HepG2 (cell line): ENCODE measurements around the gene HOXA10. TPM values are rescaled to one million over a fixed set of nuclear protein-coding genes. Genes with fewer than 3 reads are reported as not detected.

Source experiments
- ATAC-seq: fragments of 200-7000 bp; cut with Tn5 transposase; 3 replicates; pipeline ENCODE4 v1.9.1; 2020; ENCODE audit warnings: mild to moderate bottlenecking, moderate library complexity
- BruUV-seq: library from RNA; stranded (reverse); fragments of 400-500 nt; replicated peaks from 2 replicates; lab custom pipeline; 2021; lab: Mats Ljungman, UMichigan
- CTCF ChIA-PET: fragments of 300-600 bp; formaldehyde crosslinking; extraction: SDS; loops from one replicate; lab custom pipeline; 2021; ENCODE audit warnings: low total read pairs, inconsistent platforms, low intra/inter-chr PET ratio; lab: Yijun Ruan, JAX
- POLR2A ChIA-PET: fragments of 350-600 bp; sonication (Branson Sonifier 250); formaldehyde crosslinking; loops from one replicate; lab custom pipeline; 2020; ENCODE audit warnings: antibody characterized with exemption, inconsistent platforms; lab: Yijun Ruan, JAX
- DNase-seq: peaks from one replicate; pipeline ENCODE4 v3.0.0-alpha.2; 2015; ENCODE audit warnings: low spot score
- FAIRE-seq: peaks from 3 replicates; lab custom pipeline; 2011; peaks lifted over from hg19 to GRCh38; lab: Jason Lieb, UNC
- H2AFZ ChIP-seq: one replicate; pipeline ENCODE4 v1.6.1; 2011; ENCODE audit warnings: low read length, inconsistent platforms
- H3K27ac ChIP-seq: fragments of 300-600 bp; 3 replicates; pipeline ENCODE4 v1.8.0; 2011; ENCODE audit warnings: mixed run types, mild to moderate bottlenecking, mixed read lengths, low read length, inconsistent platforms; ENCODE audit not compliant: insufficient read depth; ENCODE audit errors: extremely low read length
- H3K27me3 ChIP-seq, 2 experiments: fragments of 200-600 bp in 1 of 2; 2 replicates in 1 of 2; 3 replicates in 1 of 2; pipeline versions ENCODE4 v1.6.0 to v1.8.0; 2011; ENCODE audit warnings: low read length in 2 of 2, mild to moderate bottlenecking in 2 of 2, moderate library complexity in 2 of 2, inconsistent platforms in 1 of 2; ENCODE audit not compliant: insufficient read depth in 2 of 2, control insufficient read depth in 1 of 2
- H3K36me3 ChIP-seq, 2 experiments: fragments of 200-600 bp in 1 of 2; replicated peaks in 1 of 2; 2 replicates in 1 of 2; 3 replicates in 1 of 2; pipeline versions ENCODE4 v1.5.1 to v1.8.0; 2011; ENCODE audit warnings: low read length in 2 of 2, inconsistent platforms in 1 of 2; ENCODE audit not compliant: insufficient read depth in 2 of 2, control insufficient read depth in 1 of 2
- H3K4me1 ChIP-seq: 2 replicates; pipeline ENCODE4 v1.5.1; 2012; ENCODE audit warnings: low read length, inconsistent platforms; ENCODE audit not compliant: insufficient read depth
- H3K4me2 ChIP-seq: 2 replicates; pipeline ENCODE4 v1.6.0; 2011; ENCODE audit warnings: low read depth, low read length, inconsistent platforms
- H3K4me3 ChIP-seq, 3 experiments: fragments of 200-600 bp in 1 of 3; sonication (generic), shearing (Covaris generic) in 1 of 3; replicated peaks in 1 of 3; 2 replicates each; pipeline ENCODE4 v1.5.1; 2011 to 2016; ENCODE audit warnings: low read length in 3 of 3, inconsistent platforms in 2 of 3, low read depth in 2 of 3, mild to moderate bottlenecking in 2 of 3, control low read depth in 1 of 3, mixed read lengths in 1 of 3; ENCODE audit not compliant: insufficient read depth in 1 of 3
- H3K79me2 ChIP-seq: one replicate; pipeline ENCODE4 v1.6.1; 2011; ENCODE audit warnings: low read length, inconsistent platforms; ENCODE audit not compliant: insufficient read depth
- H3K9ac ChIP-seq: 2 replicates; pipeline ENCODE4 v1.6.0; 2011; ENCODE audit warnings: mild to moderate bottlenecking, low read depth, low read length, inconsistent platforms; ENCODE audit not compliant: insufficient read depth
- H3K9me3 ChIP-seq: 2 replicates; pipeline ENCODE4 v1.5.1; 2012; ENCODE audit warnings: mild to moderate bottlenecking, low read length
- H4K20me1 ChIP-seq: 2 replicates; pipeline ENCODE4 v1.6.0; 2011; ENCODE audit warnings: inconsistent platforms, mild to moderate bottlenecking, low read length, moderate library complexity; ENCODE audit not compliant: insufficient read depth
- REPIN1 ChIP-seq: sonication (generic); formaldehyde crosslinking; IDR thresholded peaks from 2 replicates; pipeline ENCODE4 v1.8.0; 2022; ENCODE audit warnings: missing genetic modification reagents, low read depth, mild to moderate bottlenecking, borderline replicate concordance
- SRSF9 ChIP-seq: fragments of 200-400 bp; formaldehyde crosslinking; IDR thresholded peaks from 2 replicates; pipeline ENCODE4 v1.6.1; 2018; ENCODE audit warnings: borderline replicate concordance, mild to moderate bottlenecking, low read depth, low read length; ENCODE audit not compliant: insufficient read depth, poor library complexity, severe bottlenecking
- THAP11 ChIP-seq: IDR thresholded peaks from 2 replicates; pipeline ENCODE4 v1.6.1; 2016; ENCODE audit warnings: missing biosample characterization, missing genetic modification reagents
- ZBTB21 ChIP-seq: sonication (generic); formaldehyde crosslinking; IDR thresholded peaks from 2 replicates; pipeline ENCODE4 v1.4.0; 2020; ENCODE audit warnings: missing genetic modification reagents
- ZFP82 ChIP-seq: sonication (generic); formaldehyde crosslinking; IDR thresholded peaks from 2 replicates; pipeline ENCODE4 v1.5.1; 2020; ENCODE audit warnings: mild to moderate bottlenecking, missing genetic modification reagents, borderline replicate concordance
- ZNF687 ChIP-seq: sonication (generic); formaldehyde crosslinking; IDR thresholded peaks from 2 replicates; pipeline ENCODE4 v1.5.1; 2020; ENCODE audit warnings: mild to moderate bottlenecking, missing genetic modification reagents, moderate library complexity
- WGBS: methylation state at CpG from one replicate; pipeline ENCODE4 v1.1.6; 2017; ENCODE audit warnings: low lambda C conversion rate; 5-methylcytosine and 5-hydroxymethylcytosine counted together
- in situ Hi-C: cut with HindIII; loops from 2 replicates; pipeline ENCODE4 v1.10.0; 2017; ENCODE audit warnings: low pct_unique_long_range_greater_than_20kb; ENCODE audit not compliant: extremely low pct_ligation_motif_present
- intact Hi-C: fragments of 100-400 bp; cut with micrococcal nuclease; formaldehyde crosslinking; loops from one replicate; pipeline ENCODE4 v1.10.0; 2022; ENCODE audit not compliant: unreplicated experiment
- polyA plus RNA-seq, 8 experiments: library from polyadenylated mRNA; depleted of rRNA in 3 of 8; stranded (reverse) in 7 of 8; unstranded in 1 of 8; fragments of >200 nt; fragmentation: Illumina TruSeq in 4 of 8; extraction: Trizol in 4 of 8; gene quantifications; 2 replicates each; pipeline versions ENCODE4 v1.2.1 to v1.2.3, GENCODE V29; 2011 to 2016; ENCODE audit warnings: low read depth in 4 of 8, missing spikeins in 1 of 8, mixed read lengths in 1 of 8; ENCODE audit not compliant: insufficient read depth in 1 of 8
- total RNA-seq, 5 experiments: library from RNA; depleted of rRNA; stranded (reverse); fragments of >200 nt; fragmentation: Illumina TruSeq; extraction: Trizol; gene quantifications; 2 replicates each; pipeline ENCODE4 v1.2.3, GENCODE V29; 2016; ENCODE audit warnings: low read depth in 1 of 5

The HOXA10 gene
- total and polyA plus RNA-seq, 2 of the 13 experiments (the other 11 are each of a cell fraction or from before 2014, with no cell fraction given), result not detected

GRCh38 chr7:27162561-27163287, 11.4 kb downstream of the HOXA10 start:
- in situ Hi-C loops (loop anchor here (25.0 kb wide), 1 partner anchor 1075 kb away; no protein-coding TSS in a partner anchor), intact Hi-C loops (loop anchor here (5.0 kb wide), 1 partner anchor 480 kb away; no protein-coding TSS in a partner anchor)
- Histone ChIP-seq H3K9me3 (no peaks in the 10 kb centered on the region), H3K4me2 (no peak overlapping the region), H3K27me3 (peaks cover 2 to 37% of the 10 kb centered on the region in 2 experiments), H3K4me3 (no peak overlapping the region), H4K20me1 (no peaks in the 10 kb centered on the region), H3K27ac (no peak overlapping the region), H3K79me2 (no peaks in the 10 kb centered on the region), H2AFZ (no peak overlapping the region), H3K4me1 (0 out of 2 replicates have a peak, but pooled peaks cover 4% of the 10 kb centered on the region), H3K36me3 (no peaks in the 10 kb centered on the region), H3K9ac (no peak overlapping the region)
- ChIA-PET CTCF (no interaction called here), POLR2A (no interaction called here)
- no peak for ATAC-seq
- no TSS peak for BruUV-seq
- TF ChIP-seq SRSF9 (no peak), ZNF687 (CRISPR knock-in tag) (no peak), THAP11 (CRISPR knock-in tag) (no peak), ZFP82 (no peak), ZBTB21 (CRISPR knock-in tag) (no peak), REPIN1 (no peak)
- no peak for FAIRE-seq
- WGBS, result 59% methylated on average over 7 of the region's 7 CpGs
- no peak for DNase-seq
